CD14-positive monocyte (primary cell): ENCODE measurements around the gene TMTC3. TPM values are rescaled to one million over a fixed set of nuclear protein-coding genes. Genes with fewer than 3 reads are reported as not detected.

Experiments used
- DNase-seq, 3 donors: peaks; one replicate each; pipeline ENCODE4 v3.0.0-alpha.2; 2011 to 2022
- H2AFZ ChIP-seq: 2 replicates; pipeline ENCODE4 v1.6.0; 2012; ENCODE audit warnings: mild to moderate bottlenecking, low read depth, low read length, inconsistent platforms; ENCODE audit not compliant: insufficient read depth, poor library complexity, severe bottlenecking
- H3K27ac ChIP-seq, 2 donors: 1 replicate in 1 of 2; 2 replicates in 1 of 2; pipeline ENCODE4 v1.5.1; 2012 to 2013; ENCODE audit warnings: low read length in 2 of 2, control low read depth in 1 of 2, inconsistent platforms in 1 of 2, low read depth in 1 of 2, mild to moderate bottlenecking in 1 of 2
- H3K27me3 ChIP-seq, 2 donors: one replicate each; pipeline versions ENCODE4 v1.6.0 to v1.6.1; 2011 to 2013; ENCODE audit warnings: low read length in 2 of 2; ENCODE audit not compliant: control insufficient read depth in 2 of 2, insufficient read depth in 2 of 2
- H3K36me3 ChIP-seq, 2 donors: replicated peaks in 1 of 2; 1 replicate in 1 of 2; 2 replicates in 1 of 2; pipeline versions ENCODE4 v1.5.1 to v1.6.1; 2012 to 2013; ENCODE audit warnings: low read length in 2 of 2, control low read depth in 1 of 2, inconsistent platforms in 1 of 2, mild to moderate bottlenecking in 1 of 2; ENCODE audit not compliant: insufficient read depth in 2 of 2, control insufficient read depth in 1 of 2
- H3K4me1 ChIP-seq, 2 donors: 1 replicate in 1 of 2; 2 replicates in 1 of 2; pipeline versions ENCODE4 v1.5.1 to v1.6.1; 2012 to 2013; ENCODE audit warnings: low read length in 2 of 2, control low read depth in 1 of 2, inconsistent platforms in 1 of 2, mild to moderate bottlenecking in 1 of 2, moderate library complexity in 1 of 2; ENCODE audit not compliant: insufficient read depth in 2 of 2, control insufficient read depth in 1 of 2
- H3K4me2 ChIP-seq: replicated peaks from 2 replicates; pipeline ENCODE3; 2012; ENCODE audit warnings: low read length, moderate library complexity, mild to moderate bottlenecking; ENCODE audit not compliant: poor library complexity, severe bottlenecking; ENCODE audit errors: extremely low read depth
- H3K4me3 ChIP-seq, 3 experiments: fragments of 200-600 bp in 1 of 3; sonication (generic) in 1 of 3; replicated peaks in 1 of 3; 1 replicate in 2 of 3; 2 replicates in 1 of 3; pipeline ENCODE4 v1.5.1; 2011 to 2013; ENCODE audit warnings: low read length in 3 of 3, mild to moderate bottlenecking in 3 of 3, control low read depth in 2 of 3, low read depth in 2 of 3, inconsistent platforms in 1 of 3, moderate library complexity in 1 of 3
- H3K79me2 ChIP-seq: 2 replicates; pipeline ENCODE4 v1.6.0; 2012; ENCODE audit warnings: mild to moderate bottlenecking, control low read depth, inconsistent platforms, low read length, moderate library complexity; ENCODE audit not compliant: insufficient read depth
- H3K9ac ChIP-seq: 2 replicates; pipeline ENCODE4 v1.6.0; 2017; ENCODE audit warnings: low read length, mild to moderate bottlenecking; ENCODE audit not compliant: insufficient read depth, poor library complexity, severe bottlenecking
- H3K9me3 ChIP-seq, 2 donors: replicated peaks in 1 of 2; 1 replicate in 1 of 2; 2 replicates in 1 of 2; pipeline versions ENCODE4 v1.5.1 to v1.6.1; 2012 to 2013; ENCODE audit warnings: low read length in 2 of 2, control low read depth in 1 of 2; ENCODE audit not compliant: control insufficient read depth in 1 of 2, insufficient read depth in 1 of 2
- H4K20me1 ChIP-seq: 2 replicates; pipeline ENCODE4 v1.6.0; 2012; ENCODE audit warnings: mild to moderate bottlenecking, low read length, control low read depth, moderate library complexity; ENCODE audit not compliant: insufficient read depth
- H3K27ac Mint-ChIP-seq, 7 donors: one replicate each; pipeline ENCODE4 v1.8.0; 2020; ENCODE audit warnings: mild to moderate bottlenecking in 7 of 7, mixed read lengths in 7 of 7, moderate library complexity in 6 of 7, inconsistent platforms in 2 of 7
- H3K27me3 Mint-ChIP-seq, 3 donors: one replicate each; pipeline ENCODE4 v1.8.0; 2021 to 2022; ENCODE audit warnings: low read depth in 3 of 3, mild to moderate bottlenecking in 3 of 3, mixed read lengths in 3 of 3, moderate library complexity in 3 of 3, inconsistent platforms in 1 of 3
- H3K36me3 Mint-ChIP-seq, 2 donors: one replicate each; pipeline ENCODE4 v1.8.0; 2020; ENCODE audit warnings: mixed read lengths in 2 of 2, inconsistent platforms in 1 of 2, mild to moderate bottlenecking in 1 of 2
- H3K4me1 Mint-ChIP-seq: one replicate; pipeline ENCODE4 v1.8.0; 2020; ENCODE audit warnings: mild to moderate bottlenecking, mixed read lengths
- H3K4me3 Mint-ChIP-seq, 2 donors: one replicate each; pipeline ENCODE4 v1.8.0; 2020; ENCODE audit warnings: mild to moderate bottlenecking in 2 of 2, mixed read lengths in 2 of 2, moderate library complexity in 1 of 2
- H3K9me3 Mint-ChIP-seq, 7 donors: one replicate each; pipeline ENCODE4 v1.8.0; 2020 to 2022; ENCODE audit warnings: mixed read lengths in 7 of 7, mild to moderate bottlenecking in 6 of 7, moderate library complexity in 6 of 7, inconsistent platforms in 2 of 7
- CTCF ChIP-seq: fragments of 200-600 bp; IDR thresholded peaks from one replicate; pipeline ENCODE4 v1.8.0; 2022; ENCODE audit warnings: antibody characterized with exemption, mild to moderate bottlenecking
- intact Hi-C, 2 donors: fragments of 100-400 bp; cut with micrococcal nuclease; formaldehyde crosslinking; loops; one replicate each; pipeline versions ENCODE4 v1.15.0 to v1.15.1; 2023
- polyA plus RNA-seq, 3 donors: library from polyadenylated mRNA; depleted of rRNA in 1 of 3; unstranded in 2 of 3; stranded (reverse) in 1 of 3; fragments of 300-500 nt in 2 of 3; fragments of >200 nt in 1 of 3; fragmentation: Illumina TruSeq in 2 of 3; gene quantifications; 1 replicate in 2 of 3; 2 replicates in 1 of 3; pipeline ENCODE4 v1.2.3, GENCODE V29; 2012 to 2021

Gene TMTC3
- polyA plus RNA-seq, 3 donors = 1.1 to 2.2 (median 1.2) TPM

GRCh38 chr12:88223519-88223918 lies 81.4 kb downstream of the TMTC3 start:
- Histone ChIP-seq H3K9ac (no peak overlapping the region), H3K9me3 (peaks cover 4 to 21% of the 10 kb centered on the region in 2 donors), H3K36me3 (no peaks in the 10 kb centered on the region), H2AFZ (no peak overlapping the region), H3K27me3 (no peaks in the 10 kb centered on the region), H3K4me3 (no peak overlapping the region), H3K4me1 (no peaks in the 10 kb centered on the region), H3K27ac (no peak overlapping the region), H3K79me2 (no peaks in the 10 kb centered on the region), H4K20me1 (no peaks in the 10 kb centered on the region), H3K4me2 (no peak overlapping the region)
- peaks cover 7 to 20% (median 17%) of the 10 kb centered on the region in 7 donors for H3K9me3 Mint-ChIP-seq
- no peaks in the 10 kb centered on the region for H3K36me3 Mint-ChIP-seq
- H3K27me3 Mint-ChIP-seq = no peaks in the 10 kb centered on the region
- no peaks in the 10 kb centered on the region for H3K4me1 Mint-ChIP-seq
- no peak for TF ChIP-seq CTCF
- H3K27ac Mint-ChIP-seq = no peak overlapping the region
- no peak overlapping the region for H3K4me3 Mint-ChIP-seq
- intact Hi-C loops = no loop called here
- DNase-seq = no peak

GRCh38 chr12:88225776-88226175 lies 83.7 kb downstream of the TMTC3 start:
- Histone ChIP-seq H4K20me1 (no peaks in the 10 kb centered on the region), H3K27me3 (no peaks in the 10 kb centered on the region), H3K79me2 (no peaks in the 10 kb centered on the region), H3K36me3 (no peaks in the 10 kb centered on the region), H3K4me3 (no peak overlapping the region), H3K9ac (no peak overlapping the region), H3K4me1 (no peaks in the 10 kb centered on the region), H3K27ac (no peak overlapping the region), H3K9me3 (peaks cover 4 to 30% of the 10 kb centered on the region in 2 donors), H2AFZ (no peak overlapping the region), H3K4me2 (no peak overlapping the region)
- H3K27ac Mint-ChIP-seq = no peak overlapping the region
- no peaks in the 10 kb centered on the region for H3K36me3 Mint-ChIP-seq
- H3K4me1 Mint-ChIP-seq = no peaks in the 10 kb centered on the region
- H3K27me3 Mint-ChIP-seq = no peaks in the 10 kb centered on the region
- peaks cover 9 to 17% (median 15%) of the 10 kb centered on the region in 7 donors for H3K9me3 Mint-ChIP-seq
- DNase-seq = no peak
- TF ChIP-seq CTCF = no peak
- intact Hi-C loops = no loop called here
- H3K4me3 Mint-ChIP-seq = no peak overlapping the region
